ENCODE data around the gene NFKBIA.
"Not testable (repeated sequence)": the region's sequence is repeated elsewhere in the genome, so short reads cannot be mapped to it uniquely, and the experiment has no call there.

Gene NFKBIA

GRCh38 chr14:35368583-35369392 is 35.8 kb downstream of the NFKBIA start:
- no peak for DNase-seq (ENCODE audit: low read depth in 2 of 2)

- no peak for DNase-seq (ENCODE audit: low read depth in 2 of 2)
Observed at GRCh38 chr14:35368139-35368460, 36.4 kb downstream of the NFKBIA start.

GRCh38 chr14:35367056-35367372 is 37.5 kb downstream of the NFKBIA start:
- DNase-seq (ENCODE audit: low read depth in 2 of 2), result no peak

GRCh38 chr14:35366521-35366976 is 38.0 kb downstream of the NFKBIA start:
- DNase-seq (ENCODE audit: low read depth in 2 of 2), result no peak

GRCh38 chr14:35366056-35366451 is 38.5 kb downstream of the NFKBIA start:
- no peak for DNase-seq (ENCODE audit: low read depth in 2 of 2)

GRCh38 chr14:35365130-35366055 is 39.2 kb downstream of the NFKBIA start:
- DNase-seq (ENCODE audit: low read depth in 2 of 2), result peak; percentile 40 to 66

GRCh38 chr14:35362911-35363374 is 41.6 kb downstream of the NFKBIA start:
- no peak for DNase-seq (ENCODE audit: low read depth in 2 of 2)

- no peak for DNase-seq (ENCODE audit: low read depth in 2 of 2)
Observed at GRCh38 chr14:35362450-35362849, 42.1 kb downstream of the NFKBIA start.

GRCh38 chr14:35361141-35361480 is 43.4 kb downstream of the NFKBIA start:
- no peak for DNase-seq (ENCODE audit: low read depth in 2 of 2)

GRCh38 chr14:35359655-35360054 is 44.9 kb downstream of the NFKBIA start:
- DNase-seq (ENCODE audit: low read depth in 2 of 2), result not testable (repeated sequence)

GRCh38 chr14:35355981-35356841 is 48.3 kb downstream of the NFKBIA start:
- DNase-seq (ENCODE audit: low read depth in 2 of 2), result no peak

- not testable (repeated sequence) for DNase-seq (ENCODE audit: low read depth in 2 of 2)
Observed at GRCh38 chr14:35355235-35355634, 49.3 kb downstream of the NFKBIA start.

GRCh38 chr14:35353409-35354172 is 51.0 kb downstream of the NFKBIA start:
- DNase-seq (ENCODE audit: low read depth in 2 of 2), result no peak

GRCh38 chr14:35352274-35353233 is 52.0 kb downstream of the NFKBIA start:
- DNase-seq (ENCODE audit: low read depth in 2 of 2), result no peak

GRCh38 chr14:35351897-35352273 is 52.7 kb downstream of the NFKBIA start:
- DNase-seq (ENCODE audit: low read depth in 2 of 2), result no peak

Data from activated CD8-positive, alpha-beta memory T cell treated with anti-CD3 and anti-CD28 coated beads for 4 hours (primary cell).